ENCODE data around the gene IPO7. TPM values are rescaled to one million over a fixed set of nuclear protein-coding genes. Genes with fewer than 3 reads are reported as not detected.
A peak's percentile ranks its signal among the peaks of the same experiment; 100 is the strongest.

Gene IPO7
- total and polyA plus RNA-seq, 10 of the 15 experiments (the other 5 are each of a cell fraction or from before 2014, with no cell fraction given), result 5.0 to 51.4 (median 30.6) TPM

DNA sequence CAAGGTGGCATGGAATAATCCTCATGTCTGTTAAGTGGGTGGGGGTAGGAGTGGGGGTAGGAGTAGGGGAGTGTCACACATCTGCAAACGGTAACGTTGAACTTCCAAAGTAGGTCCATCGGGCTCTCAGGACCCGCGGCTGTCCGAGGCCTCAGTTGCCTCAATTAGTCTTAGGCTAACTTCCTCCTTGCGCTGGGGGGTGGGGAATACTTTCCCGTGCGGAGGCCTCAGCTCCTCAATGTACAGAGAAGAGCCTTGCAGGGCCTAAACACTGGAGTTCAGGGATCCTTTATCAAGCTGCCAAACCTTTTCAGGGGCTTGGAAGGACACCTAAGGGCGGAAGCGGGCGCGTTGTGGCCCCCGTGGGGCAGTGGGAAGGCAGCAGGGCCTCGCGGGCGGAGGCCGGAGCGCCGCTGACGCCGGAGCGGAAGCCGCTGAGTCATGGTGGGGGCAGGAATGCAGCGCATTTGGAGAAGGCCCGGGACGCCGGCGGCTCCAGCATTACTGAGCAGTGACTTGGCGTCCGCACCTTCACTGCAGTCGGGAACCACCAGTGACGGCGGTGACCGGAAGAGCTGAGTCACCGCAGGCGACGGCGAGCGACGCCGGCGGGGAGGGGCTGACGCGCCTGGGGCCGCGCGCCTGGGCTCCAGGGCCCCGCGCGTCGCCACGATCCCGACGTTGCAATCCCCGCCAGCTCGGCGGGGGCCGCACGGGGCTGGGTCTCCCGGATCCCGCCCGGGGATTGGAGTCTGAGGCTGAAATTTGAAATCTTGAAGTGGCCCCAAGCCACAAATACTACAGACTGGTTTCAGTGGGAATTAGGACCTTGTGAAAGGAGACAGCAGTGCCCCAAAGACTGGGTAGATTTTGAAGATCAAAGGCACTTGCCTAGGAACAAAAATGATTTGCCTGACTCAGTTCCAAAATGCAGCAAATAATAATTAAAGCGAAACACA is 20.2 kb upstream of the IPO7 start (continued):
- TF ChIP-seq, protein P1, sequence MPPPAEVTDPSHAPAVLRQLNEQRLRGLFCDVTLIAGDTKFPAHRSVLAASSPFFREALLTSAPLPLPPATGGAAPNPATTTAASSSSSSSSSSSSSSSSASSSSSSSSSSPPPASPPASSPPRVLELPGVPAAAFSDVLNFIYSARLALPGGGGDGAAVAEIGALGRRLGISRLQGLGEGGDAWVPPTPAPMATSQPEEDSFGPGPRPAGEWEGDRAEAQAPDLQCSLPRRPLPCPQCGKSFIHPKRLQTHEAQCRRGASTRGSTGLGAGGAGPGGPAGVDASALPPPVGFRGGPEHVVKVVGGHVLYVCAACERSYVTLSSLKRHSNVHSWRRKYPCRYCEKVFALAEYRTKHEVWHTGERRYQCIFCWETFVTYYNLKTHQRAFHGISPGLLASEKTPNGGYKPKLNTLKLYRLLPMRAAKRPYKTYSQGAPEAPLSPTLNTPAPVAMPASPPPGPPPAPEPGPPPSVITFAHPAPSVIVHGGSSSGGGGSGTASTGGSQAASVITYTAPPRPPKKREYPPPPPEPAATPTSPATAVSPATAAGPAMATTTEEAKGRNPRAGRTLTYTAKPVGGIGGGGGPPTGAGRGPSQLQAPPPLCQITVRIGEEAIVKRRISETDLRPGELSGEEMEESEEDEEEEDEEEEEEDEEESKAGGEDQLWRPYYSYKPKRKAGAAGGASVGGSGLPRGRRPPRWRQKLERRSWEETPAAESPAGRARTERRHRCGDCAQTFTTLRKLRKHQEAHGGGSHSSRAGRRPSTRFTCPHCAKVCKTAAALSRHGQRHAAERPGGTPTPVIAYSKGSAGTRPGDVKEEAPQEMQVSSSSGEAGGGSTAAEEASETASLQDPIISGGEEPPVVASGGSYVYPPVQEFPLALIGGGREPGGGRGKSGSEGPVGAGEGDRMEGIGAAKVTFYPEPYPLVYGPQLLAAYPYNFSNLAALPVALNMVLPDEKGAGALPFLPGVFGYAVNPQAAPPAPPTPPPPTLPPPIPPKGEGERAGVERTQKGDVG (CRISPR knock-in tag; IDR thresholded peaks at IDR 0.05), result no peak
- TF ChIP-seq ZNF24 (IDR thresholded peaks at IDR 0.05), result 0 out of 2 replicates have a peak, but pooled peaks have one; percentile 51
- TF ChIP-seq CEBPZ (IDR thresholded peaks at IDR 0.05; ENCODE audit: low read depth, low read length), result no peak
- TF ChIP-seq E2F8 (IDR thresholded peaks at IDR 0.05; ENCODE audit: low read depth, partially characterized antibody), result no peak
- TF ChIP-seq KDM1A (IDR thresholded peaks at IDR 0.05; ENCODE audit: borderline replicate concordance), result no peak
- peak; percentile 79; the same call in 1 of the 2 replicates for TF ChIP-seq ZSCAN29 (IDR thresholded peaks at IDR 0.05)
- no peak for TF ChIP-seq BCL11A (IDR thresholded peaks at IDR 0.05; ENCODE audit: low read depth, low read length)
- TF ChIP-seq, protein P2, sequence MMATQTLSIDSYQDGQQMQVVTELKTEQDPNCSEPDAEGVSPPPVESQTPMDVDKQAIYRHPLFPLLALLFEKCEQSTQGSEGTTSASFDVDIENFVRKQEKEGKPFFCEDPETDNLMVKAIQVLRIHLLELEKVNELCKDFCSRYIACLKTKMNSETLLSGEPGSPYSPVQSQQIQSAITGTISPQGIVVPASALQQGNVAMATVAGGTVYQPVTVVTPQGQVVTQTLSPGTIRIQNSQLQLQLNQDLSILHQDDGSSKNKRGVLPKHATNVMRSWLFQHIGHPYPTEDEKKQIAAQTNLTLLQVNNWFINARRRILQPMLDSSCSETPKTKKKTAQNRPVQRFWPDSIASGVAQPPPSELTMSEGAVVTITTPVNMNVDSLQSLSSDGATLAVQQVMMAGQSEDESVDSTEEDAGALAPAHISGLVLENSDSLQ (IDR thresholded peaks at IDR 0.05), result no peak
- peak; percentile 95 for TF ChIP-seq GATAD2B (conservative IDR thresholded peaks at IDR 0.05; ENCODE audit: low read depth)
- no peak for TF ChIP-seq SUPT20H (IDR thresholded peaks at IDR 0.05; ENCODE audit: borderline replicate concordance, control insufficient read depth, low read depth, low read length)
- no peak for TF ChIP-seq CUX1 (IDR thresholded peaks at IDR 0.05; ENCODE audit: insufficient replicate concordance, low read depth, low read length)

Measured in GM12878 (cell line).